Sigmoid colon (tissue), 7 donors: ENCODE results near the gene MAF. TPM values are rescaled to one million over a fixed set of nuclear protein-coding genes. Genes with fewer than 3 reads are reported as not detected.

Experiments used
- DNase-seq: peaks from one replicate; pipeline ENCODE4 v3.0.0-alpha.2; 2019
- H3K27ac ChIP-seq, 4 donors: fragments of 200-600 bp; sonication (generic); one replicate each; pipeline ENCODE4 v1.5.1; 2016 to 2019; ENCODE audit warnings: mild to moderate bottlenecking in 1 of 4
- H3K27me3 ChIP-seq, 3 donors: fragments of 200-600 bp; sonication (generic); one replicate each; pipeline ENCODE4 v1.5.1; 2019; ENCODE audit warnings: mild to moderate bottlenecking in 1 of 3
- H3K36me3 ChIP-seq, 4 donors: fragments of 200-600 bp; sonication (generic); one replicate each; pipeline ENCODE4 v1.5.1; 2016 to 2019
- H3K4me1 ChIP-seq, 4 donors: fragments of 200-600 bp; sonication (generic); one replicate each; pipeline ENCODE4 v1.5.1; 2017 to 2019
- H3K4me3 ChIP-seq, 4 donors: fragments of 200-600 bp; sonication (generic); one replicate each; pipeline ENCODE4 v1.5.1; 2017 to 2019; ENCODE audit warnings: mild to moderate bottlenecking in 2 of 4, moderate library complexity in 1 of 4
- H3K9me3 ChIP-seq, 4 donors: fragments of 200-600 bp in 3 of 4; sonication (generic) in 3 of 4; one replicate each; pipeline versions ENCODE4 v1.5.1 to v1.6.1; 2013 to 2019
- CTCF ChIP-seq, 4 experiments: fragments of 450-650 bp in 3 of 4; fragments of 200-600 bp in 1 of 4; IDR thresholded peaks; one replicate each; pipeline ENCODE4 v1.5.1; 2016 to 2019; ENCODE audit warnings: antibody characterized with exemption in 4 of 4, mild to moderate bottlenecking in 3 of 4, moderate library complexity in 2 of 4
- EP300 ChIP-seq, 4 donors: sonication (generic); formaldehyde crosslinking; IDR thresholded peaks; one replicate each; pipeline ENCODE4 v1.6.1; 2017; ENCODE audit warnings: antibody characterized with exemption in 4 of 4
- POLR2A ChIP-seq, 2 donors: fragments of 450-650 bp; IDR thresholded peaks; one replicate each; pipeline ENCODE4 v1.6.1; 2016; ENCODE audit warnings: antibody characterized with exemption in 2 of 2, mild to moderate bottlenecking in 2 of 2, moderate library complexity in 2 of 2
- POLR2AphosphoS5 ChIP-seq, 4 donors: sonication (generic); formaldehyde crosslinking; IDR thresholded peaks; one replicate each; pipeline ENCODE4 v1.6.1; 2017; ENCODE audit warnings: antibody characterized with exemption in 4 of 4
- WGBS, 2 donors: extraction: QIAGEN DNeasy Blood & Tissue Kit; methylation state at CpG; one replicate each; pipeline ENCODE4 v1.1.7; 2013; 5-methylcytosine and 5-hydroxymethylcytosine counted together
- intact Hi-C: fragments of 100-400 bp; cut with DNase I; formaldehyde crosslinking; loops from one replicate; pipeline ENCODE4 v1.15.1; 2023
- polyA plus RNA-seq, 3 donors: library from polyadenylated mRNA; stranded (reverse); fragments of 200-250 nt; gene quantifications; one replicate each; pipeline ENCODE4 v1.2.3, GENCODE V29; 2013
- total RNA-seq, 4 donors: library from RNA; depleted of rRNA; stranded (reverse); fragments of >200 nt; gene quantifications; one replicate each; pipeline ENCODE4 v1.1.0, GENCODE V29; 2016
- donor health status: healthy with polysubstance abuse.
- donor health status: Bipolar disorder and iron deficiency.
- donor health status: healthy.

The MAF gene
- total and polyA plus RNA-seq, 7 donors: 6.0 to 46.3 (median 19.1) TPM

- no peaks in the 10 kb centered on the region for H3K27me3 ChIP-seq
- no peaks in the 10 kb centered on the region for H3K36me3 ChIP-seq
- H3K9me3 ChIP-seq: no peaks in the 10 kb centered on the region
- peaks cover 0 to 26% (median 14%) of the 10 kb centered on the region in 4 donors for H3K4me1 ChIP-seq
- intact Hi-C loops: no loop called here
- peak overlapping the region; percentile 68 to 77 (median 70) for H3K27ac ChIP-seq
- no peak for TF ChIP-seq EP300 (IDR thresholded peaks at IDR 0.05)
- TF ChIP-seq POLR2A (IDR thresholded peaks at IDR 0.05): no peak
- no peak for TF ChIP-seq CTCF (IDR thresholded peaks at IDR 0.05)
- no peak for TF ChIP-seq POLR2AphosphoS5 (IDR thresholded peaks at IDR 0.05)
- DNase-seq: no peak
- WGBS, 2 donors: 59 to 65% methylated on average over 5 of the region's 5 CpGs
- peak overlapping the region; percentile 47 to 76 (median 69) for H3K4me3 ChIP-seq
These were observed 3.1 kb downstream of the MAF start for GRCh38 chr16:79597277-79598062.

DNA sequence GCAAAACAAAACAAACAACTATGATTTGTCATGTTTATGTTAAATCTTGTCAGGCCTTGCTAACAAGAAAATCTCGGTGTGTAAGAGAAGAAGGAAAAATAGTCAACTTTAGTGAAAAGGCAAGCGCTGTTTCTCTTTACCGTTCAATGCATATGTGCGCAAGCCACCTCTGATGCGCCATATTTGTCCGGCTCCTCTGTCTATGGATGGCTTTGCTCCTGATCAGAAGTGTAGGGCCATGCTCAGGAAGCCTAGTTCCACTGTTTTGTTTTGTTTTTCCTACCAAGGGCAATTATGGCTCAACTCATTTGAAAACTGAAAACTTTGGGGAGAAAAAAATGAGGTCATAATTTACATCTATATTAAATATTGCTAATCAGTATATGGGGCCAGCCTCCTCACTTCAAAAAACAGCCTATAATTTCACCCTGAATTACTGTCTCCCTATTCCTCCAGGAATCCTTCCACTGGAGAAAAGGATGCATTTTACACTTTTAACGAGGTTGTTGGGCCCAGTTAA lies 4.5 kb downstream of the MAF start:
- peak overlapping the region; percentile 47 to 77 (median 70) for H3K27ac ChIP-seq
- intact Hi-C loops: no loop called here
- TF ChIP-seq POLR2AphosphoS5 (IDR thresholded peaks at IDR 0.05) (no peak), POLR2A (IDR thresholded peaks at IDR 0.05) (no peak), EP300 (IDR thresholded peaks at IDR 0.05) (no peak), CTCF (IDR thresholded peaks at IDR 0.05) (no peak)
- peak overlapping the region in 3 of 4 donors; percentile 66 to 76 (median 72) for H3K4me3 ChIP-seq
- no peaks in the 10 kb centered on the region for H3K36me3 ChIP-seq
- no peaks in the 10 kb centered on the region for H3K27me3 ChIP-seq
- H3K4me1 ChIP-seq: peaks cover 0 to 14% (median 6%) of the 10 kb centered on the region in 4 donors
- WGBS, 2 donors: 71 to 79% methylated on average over 7 of the region's 7 CpGs
- DNase-seq: no peak
- no peaks in the 10 kb centered on the region for H3K9me3 ChIP-seq

GRCh38 chr16:79595231-79595641 lies 5.3 kb downstream of the MAF start:
- peak overlapping the region; percentile 4 to 76 (median 69) for H3K4me3 ChIP-seq
- H3K9me3 ChIP-seq: no peaks in the 10 kb centered on the region
- H3K4me1 ChIP-seq: peaks cover 0 to 12% (median 6%) of the 10 kb centered on the region in 4 donors
- intact Hi-C loops: no loop called here
- WGBS, 2 donors: 65 to 67% methylated on average over 5 of the region's 5 CpGs
- peaks cover 0 to under 1% (median 0%) of the 10 kb centered on the region in 3 donors for H3K27me3 ChIP-seq
- no peak for DNase-seq
- TF ChIP-seq EP300 (IDR thresholded peaks at IDR 0.05): no peak
- TF ChIP-seq POLR2AphosphoS5 (IDR thresholded peaks at IDR 0.05): peak in 1 of 4 donors; percentile 15
- no peak for TF ChIP-seq CTCF (IDR thresholded peaks at IDR 0.05)
- H3K27ac ChIP-seq: peak overlapping the region; percentile 47 to 77 (median 70)
- no peaks in the 10 kb centered on the region for H3K36me3 ChIP-seq

DNA sequence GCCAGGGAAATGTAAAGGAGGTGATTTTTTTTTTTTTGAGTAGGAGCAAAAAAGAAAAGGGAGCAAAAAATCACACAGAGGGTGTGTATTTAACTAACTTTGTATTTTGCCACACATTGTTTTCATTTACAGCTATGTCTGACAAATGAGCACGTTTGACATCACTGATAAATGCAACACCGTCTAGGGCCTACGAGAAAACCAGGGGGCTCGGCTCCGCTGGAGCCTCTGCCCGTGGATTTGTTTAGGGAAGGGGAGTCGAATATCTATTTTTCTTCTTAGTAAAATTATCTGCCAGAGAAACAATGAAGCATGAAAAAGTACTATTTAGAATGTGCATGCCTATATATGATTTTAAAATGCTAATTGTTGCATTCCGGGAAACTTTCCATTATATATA lies 6.8 kb downstream of the MAF start:
- 85 to 89% methylated on average over 8 of the region's 8 CpGs for WGBS, 2 donors

More for the DNA sequence above, 6.8 kb downstream of the MAF start:
- intact Hi-C loops: no loop called here
- peak overlapping the region in 1 of 4 donors; percentile 0 for H3K4me3 ChIP-seq
- no peaks in the 10 kb centered on the region for H3K36me3 ChIP-seq
- H3K4me1 ChIP-seq: peaks cover 0 to 20% (median 10%) of the 10 kb centered on the region in 4 donors
- no peak for DNase-seq
- peak overlapping the region in 3 of 4 donors; percentile 55 to 77 (median 71) for H3K27ac ChIP-seq
- H3K27me3 ChIP-seq: peaks cover 0 to 13% (median 10%) of the 10 kb centered on the region in 3 donors
- TF ChIP-seq POLR2A (IDR thresholded peaks at IDR 0.05): no peak
- no peak for TF ChIP-seq POLR2AphosphoS5 (IDR thresholded peaks at IDR 0.05)
- no peak for TF ChIP-seq CTCF (IDR thresholded peaks at IDR 0.05)
- no peak for TF ChIP-seq EP300 (IDR thresholded peaks at IDR 0.05)
- H3K9me3 ChIP-seq: no peaks in the 10 kb centered on the region
